K562 (cell line): ENCODE measurements around the gene BAD. TPM values are rescaled to one million over a fixed set of nuclear protein-coding genes. Genes with fewer than 3 reads are reported as not detected.

Source experiments
- ATAC-seq: fragments of 200-7000 bp; cut with Tn5 transposase; 3 replicates; pipeline ENCODE4 v1.9.1; 2020; ENCODE audit warnings: moderate library complexity
- BruUV-seq: library from RNA; stranded (reverse); fragments of 400-500 nt; replicated peaks from 2 replicates; lab custom pipeline; 2021; lab: Mats Ljungman, UMichigan
- CTCF ChIA-PET: fragments of 300-600 bp; formaldehyde crosslinking; extraction: SDS; loops from one replicate; lab custom pipeline; 2021; ENCODE audit warnings: low intra/inter-chr PET ratio; lab: Yijun Ruan, JAX
- POLR2A ChIA-PET: fragments of 300-600, 350-650 bp; sonication (Branson Sonifier 250); formaldehyde crosslinking; extraction: SDS; loops from one replicate; lab custom pipeline; 2021; ENCODE audit warnings: antibody characterized with exemption, inconsistent platforms; lab: Yijun Ruan, JAX
- DNase-seq, 4 experiments: peaks; one replicate each; pipeline versions ENCODE4 v3.0.0 to v3.0.0-alpha.2; 2011 to 2018; ENCODE audit warnings: low spot score in 3 of 4, mixed read lengths in 3 of 4; ENCODE audit errors: extremely low read depth in 1 of 4
- FAIRE-seq: peaks from 2 replicates; lab custom pipeline; 2011; peaks lifted over from hg19 to GRCh38; lab: Jason Lieb, UNC
- H2AFZ ChIP-seq: 2 replicates; pipeline ENCODE4 v1.6.0; 2011; ENCODE audit warnings: low read depth, low read length, control low read depth, inconsistent platforms
- H3K27ac ChIP-seq: fragments of 200-600 bp; 3 replicates; pipeline ENCODE4 v1.8.0; 2011; ENCODE audit warnings: low read depth, mild to moderate bottlenecking, control low read depth, inconsistent platforms, low read length, moderate library complexity, mixed read lengths; ENCODE audit errors: extremely low read depth
- H3K27me3 ChIP-seq, 2 experiments: fragments of 300-600 bp in 1 of 2; 2 replicates in 1 of 2; 3 replicates in 1 of 2; pipeline versions ENCODE4 v1.6.0 to v1.8.0; 2011; ENCODE audit warnings: inconsistent platforms in 2 of 2, low read length in 2 of 2, mild to moderate bottlenecking in 1 of 2, mixed read lengths in 1 of 2, moderate library complexity in 1 of 2; ENCODE audit not compliant: control insufficient read depth in 2 of 2, insufficient read depth in 2 of 2
- H3K36me3 ChIP-seq: fragments of 300-600 bp; 3 replicates; pipeline ENCODE4 v1.8.0; 2011; ENCODE audit warnings: mild to moderate bottlenecking, low read length, inconsistent platforms; ENCODE audit not compliant: control insufficient read depth, insufficient read depth
- H3K4me1 ChIP-seq, 2 experiments: fragments of 200-600 bp in 1 of 2; replicated peaks in 1 of 2; 2 replicates in 1 of 2; 3 replicates in 1 of 2; pipeline versions ENCODE4 v1.5.1 to v1.8.0; 2011; ENCODE audit warnings: inconsistent platforms in 2 of 2, low read length in 2 of 2, mild to moderate bottlenecking in 1 of 2, mixed read lengths in 1 of 2, moderate library complexity in 1 of 2; ENCODE audit not compliant: control insufficient read depth in 2 of 2, insufficient read depth in 2 of 2
- H3K4me2 ChIP-seq: 2 replicates; pipeline ENCODE4 v1.6.1; 2011; ENCODE audit warnings: low read length, control low read depth, inconsistent platforms, mixed read lengths; ENCODE audit not compliant: insufficient read depth
- H3K4me3 ChIP-seq: fragments of 200-600 bp; sonication (generic), shearing (Covaris generic); 2 replicates; pipeline ENCODE4 v1.5.1; 2016; ENCODE audit warnings: control low read depth, inconsistent platforms
- H3K79me2 ChIP-seq: fragments of 200-600 bp; 3 replicates; pipeline ENCODE4 v1.8.0; 2011; ENCODE audit warnings: low read length, inconsistent platforms; ENCODE audit not compliant: control insufficient read depth, insufficient read depth
- H3K9ac ChIP-seq, 2 experiments: 2 replicates each; pipeline versions ENCODE4 v1.6.0 to v1.6.1; 2011; ENCODE audit warnings: low read depth in 2 of 2, low read length in 2 of 2, control low read depth in 1 of 2, inconsistent platforms in 1 of 2, mild to moderate bottlenecking in 1 of 2, mixed read lengths in 1 of 2; ENCODE audit not compliant: insufficient read depth in 1 of 2
- H3K9me1 ChIP-seq: one replicate; pipeline ENCODE4 v1.6.0; 2011; ENCODE audit warnings: inconsistent platforms, mild to moderate bottlenecking, low read length, moderate library complexity; ENCODE audit not compliant: control insufficient read depth, insufficient read depth
- H3K9me3 ChIP-seq: replicated peaks from 2 replicates; pipeline ENCODE4 v1.5.1; 2011; ENCODE audit warnings: low read depth, low read length, inconsistent platforms; ENCODE audit not compliant: control insufficient read depth, insufficient read depth
- H4K20me1 ChIP-seq: replicated peaks from 2 replicates; pipeline ENCODE4 v1.6.1; 2011; ENCODE audit warnings: low read length, inconsistent platforms, mixed read lengths; ENCODE audit not compliant: control insufficient read depth, insufficient read depth
- FIP1L1 ChIP-seq: fragments of 200-400 bp; formaldehyde crosslinking; IDR thresholded peaks from 2 replicates; pipeline ENCODE4 v1.6.1; 2018; ENCODE audit warnings: mild to moderate bottlenecking, low read depth, low read length; ENCODE audit not compliant: poor library complexity, severe bottlenecking
- NFE2 ChIP-seq: IDR thresholded peaks from 2 replicates; pipeline ENCODE4 v1.6.1; 2014; ENCODE audit warnings: antibody characterized with exemption, low read depth
- POLR2G ChIP-seq: fragments of 200-400 bp; formaldehyde crosslinking; IDR thresholded peaks from 2 replicates; pipeline ENCODE4 v1.6.1; 2017; ENCODE audit warnings: low read depth, mild to moderate bottlenecking, antibody characterized with exemption, low read length, moderate library complexity
- ZNF146 ChIP-seq: IDR thresholded peaks from one replicate; pipeline ENCODE4 v1.6.1; 2018; ENCODE audit warnings: missing compliant biosample characterization; ENCODE audit not compliant: unreplicated experiment
- ZNF551 ChIP-seq: fragments of 250-450 bp; sonication (Bioruptor Pico); IDR thresholded peaks from 2 replicates; pipeline ENCODE4 v1.5.0; 2021; ENCODE audit warnings: mild to moderate bottlenecking, moderate library complexity
- WGBS: fragments of 100-300 bp; shearing (Covaris generic); methylation state at CpG from one replicate; pipeline ENCODE4 v1.1.6; 2016; ENCODE audit warnings: low coverage, mixed read lengths; ENCODE audit not compliant: insufficient coverage; ENCODE audit errors: missing lambda C conversion rate; 5-methylcytosine and 5-hydroxymethylcytosine counted together
- in situ Hi-C: fragments of 300-500 bp; cut with MboI; formaldehyde crosslinking; loops from 4 replicates; pipeline ENCODE4 v1.15.0; 2018; ENCODE audit warnings: inconsistent platforms, mixed read lengths
- intact Hi-C: fragments of 100-400 bp; cut with micrococcal nuclease; formaldehyde crosslinking; loops from 2 replicates; pipeline ENCODE4 v1.14.2; 2022
- polyA plus RNA-seq, 8 experiments: library from polyadenylated mRNA; depleted of rRNA in 4 of 8; stranded (reverse) in 5 of 8; unstranded in 3 of 8; fragments of >200 nt; fragmentation: Nextera tagmentation in 2 of 8; fragmentation: Illumina TruSeq in 1 of 8; extraction: Ambion mirVana in 2 of 8; extraction: Trizol in 1 of 8; gene quantifications; 2 replicates each; pipeline versions ENCODE4 v1.2.1 to v1.2.3, GENCODE V29; 2011 to 2014; ENCODE audit warnings: inconsistent platforms in 1 of 8, missing spikeins in 1 of 8
- total RNA-seq, 7 experiments: library from RNA; depleted of rRNA in 6 of 7; stranded (reverse); fragments of >200 nt in 6 of 7; fragmentation: Illumina TruSeq in 2 of 7; extraction: Trizol in 2 of 7; gene quantifications; 2 replicates each; pipeline versions ENCODE4 v1.2.1 to v1.2.3, GENCODE V29; 2011 to 2021; ENCODE audit warnings: low replicate concordance in 1 of 7
- TF ChIP-seq, protein P1 (sequence below): IDR thresholded peaks from 2 replicates; pipeline ENCODE4 v1.6.1; 2011; ENCODE audit not compliant: insufficient read length; ENCODE audit errors: extremely low read depth
- TF ChIP-seq, protein P2 (sequence below): fragments of 250-450 bp; sonication (Bioruptor Pico); IDR thresholded peaks from 2 replicates; pipeline ENCODE4 v1.4.0; 2020; ENCODE audit warnings: mild to moderate bottlenecking, moderate library complexity

The BAD gene
- total and polyA plus RNA-seq, 9 of the 15 experiments (the other 6 are each of a cell fraction or from before 2014, with no cell fraction given), result 0.61 to 45.6 (median 11.8) TPM

DNA sequence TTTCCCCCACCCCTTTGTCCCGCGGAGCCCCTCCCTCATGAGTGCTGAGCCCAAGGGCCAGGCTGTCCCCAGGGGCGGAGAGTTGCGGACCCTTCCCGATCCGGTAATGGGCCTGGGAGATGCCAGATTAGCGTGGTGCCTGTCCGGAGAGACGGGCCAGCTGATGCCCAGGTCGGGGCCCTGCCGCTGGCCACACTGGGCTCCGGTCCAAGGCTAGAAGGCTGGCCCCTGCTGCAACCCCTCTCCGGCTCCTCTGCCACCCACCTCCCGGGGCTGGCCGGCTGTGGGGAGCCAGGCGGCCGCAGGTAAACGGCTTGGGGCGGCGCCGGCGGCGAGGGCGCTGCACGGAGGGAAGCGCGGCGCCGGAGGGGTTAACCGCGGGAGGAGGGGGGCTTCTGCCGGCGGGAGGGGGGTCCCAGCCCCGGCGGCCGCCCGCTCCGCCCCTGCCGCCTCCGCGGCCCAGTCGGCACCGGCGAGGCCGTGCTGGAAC is 6.8 kb upstream of the BAD start, which contains the start of gene KCNK4:
Gene KCNK4, plus strand, starts transcription at position 41 of the 490 bp plus-strand sequence. CDS start 1,717 bp downstream, outside the sequence.
- ChIA-PET CTCF (no interaction called here), POLR2A (no interaction called here)
- peak within 1 kb of the TSS in 1 of 2 experiments; percentile 29; a peak in 1 of 4 replicates for H3K9ac ChIP-seq
- intact Hi-C loops (no loop called here), in situ Hi-C loops (no loop called here)
- no peak within 1 kb of the TSS for H3K4me3 ChIP-seq
- no peaks in the 10 kb centered on the region for H3K36me3 ChIP-seq
- WGBS, result 22% methylated on average over 10 of the region's 45 CpGs
- no TSS peak for BruUV-seq
- H3K27me3 ChIP-seq, result peaks cover 27 to 44% of the 10 kb centered on the region in 2 experiments; a peak in 4 of 5 replicates
- TF ChIP-seq POLR2G (peak; percentile 56; the same call in 1 of the 2 replicates), ZNF551 (CRISPR knock-in tag) (no peak), NFE2 (no peak), FIP1L1 (peak; percentile 19), ZNF146 (CRISPR knock-in tag) (no peak)
- TF ChIP-seq, protein P1, sequence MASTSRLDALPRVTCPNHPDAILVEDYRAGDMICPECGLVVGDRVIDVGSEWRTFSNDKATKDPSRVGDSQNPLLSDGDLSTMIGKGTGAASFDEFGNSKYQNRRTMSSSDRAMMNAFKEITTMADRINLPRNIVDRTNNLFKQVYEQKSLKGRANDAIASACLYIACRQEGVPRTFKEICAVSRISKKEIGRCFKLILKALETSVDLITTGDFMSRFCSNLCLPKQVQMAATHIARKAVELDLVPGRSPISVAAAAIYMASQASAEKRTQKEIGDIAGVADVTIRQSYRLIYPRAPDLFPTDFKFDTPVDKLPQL, result no peak
- TF ChIP-seq, protein P2, sequence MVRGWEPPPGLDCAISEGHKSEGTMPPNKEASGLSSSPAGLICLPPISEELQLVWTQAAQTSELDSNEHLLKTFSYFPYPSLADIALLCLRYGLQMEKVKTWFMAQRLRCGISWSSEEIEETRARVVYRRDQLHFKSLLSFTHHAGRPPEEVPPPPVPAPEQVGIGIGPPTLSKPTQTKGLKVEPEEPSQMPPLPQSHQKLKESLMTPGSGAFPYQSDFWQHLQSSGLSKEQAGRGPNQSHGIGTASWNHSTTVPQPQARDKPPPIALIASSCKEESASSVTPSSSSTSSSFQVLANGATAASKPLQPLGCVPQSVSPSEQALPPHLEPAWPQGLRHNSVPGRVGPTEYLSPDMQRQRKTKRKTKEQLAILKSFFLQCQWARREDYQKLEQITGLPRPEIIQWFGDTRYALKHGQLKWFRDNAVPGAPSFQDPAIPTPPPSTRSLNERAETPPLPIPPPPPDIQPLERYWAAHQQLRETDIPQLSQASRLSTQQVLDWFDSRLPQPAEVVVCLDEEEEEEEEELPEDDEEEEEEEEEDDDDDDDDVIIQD (CRISPR knock-in tag), result no peak
- H4K20me1 ChIP-seq, result no peaks in the 10 kb centered on the region
- no peak within 1 kb of the TSS for H3K27ac ChIP-seq
- no peaks in the 10 kb centered on the region for H3K79me2 ChIP-seq
- H3K9me3 ChIP-seq, result no peaks in the 10 kb centered on the region
- no peak for DNase-seq
- no peak for FAIRE-seq
- H2AFZ ChIP-seq, result no peak within 1 kb of the TSS
- H3K4me2 ChIP-seq, result no peak within 1 kb of the TSS
- peaks cover under 1 to 43% of the 10 kb centered on the region in 2 experiments; a peak in 3 of 5 replicates for H3K4me1 ChIP-seq
- no peak for ATAC-seq
- no peaks in the 10 kb centered on the region for H3K9me1 ChIP-seq
